Endothelial cell of umbilical vein (primary cell): ENCODE data around the gene IL1RL2. TPM values are rescaled to one million over a fixed set of nuclear protein-coding genes. Genes with fewer than 3 reads are reported as not detected.

Source experiments
- BruUV-seq: library from RNA; stranded (reverse); fragments of 400-500 nt; replicated peaks from 2 replicates; lab custom pipeline; 2021; lab: Mats Ljungman, UMichigan
- CTCF ChIA-PET: fragments of 300-600, 350-600 bp; sonication (Branson Sonifier 250); formaldehyde crosslinking; loops from one replicate; lab custom pipeline; 2021; ENCODE audit warnings: antibody characterized with exemption, inconsistent platforms; lab: Charles Lee
- POLR2A ChIA-PET: fragments of 300-600, 350-600 bp; sonication (Branson Sonifier 250); formaldehyde crosslinking; loops from one replicate; lab custom pipeline; 2021; ENCODE audit warnings: antibody characterized with exemption, inconsistent platforms; lab: Charles Lee
- DNase-seq: peaks from one replicate; pipeline ENCODE4 v3.0.0-alpha.2; 2011; ENCODE audit warnings: low read depth, low spot score
- FAIRE-seq: peaks from 2 replicates; lab custom pipeline; 2011; peaks lifted over from hg19 to GRCh38; lab: Jason Lieb, UNC
- H2AFZ ChIP-seq: 2 replicates; pipeline ENCODE4 v1.6.0; 2012; ENCODE audit warnings: low read depth, low read length, control low read depth, inconsistent platforms
- H3K27ac ChIP-seq: 2 replicates; pipeline ENCODE4 v1.5.1; 2011; ENCODE audit warnings: low read depth, mild to moderate bottlenecking, control low read depth, low read length, moderate library complexity; ENCODE audit not compliant: insufficient read depth
- H3K27me3 ChIP-seq, 2 experiments: 2 replicates each; pipeline versions ENCODE4 v1.6.0 to v1.6.1; 2011; ENCODE audit warnings: low read length in 2 of 2, mixed read lengths in 1 of 2; ENCODE audit not compliant: control insufficient read depth in 2 of 2, insufficient read depth in 2 of 2
- H3K36me3 ChIP-seq, 2 experiments: 2 replicates in 1 of 2; 3 replicates in 1 of 2; pipeline ENCODE4 v1.5.1; 2011; ENCODE audit warnings: low read length in 2 of 2, mild to moderate bottlenecking in 1 of 2, moderate library complexity in 1 of 2; ENCODE audit not compliant: control insufficient read depth in 2 of 2, insufficient read depth in 2 of 2; ENCODE audit errors: extremely low read depth in 1 of 2
- H3K4me1 ChIP-seq: 3 replicates; pipeline ENCODE4 v1.5.1; 2011; ENCODE audit warnings: mild to moderate bottlenecking, low read length; ENCODE audit not compliant: control insufficient read depth, insufficient read depth; ENCODE audit errors: extremely low read depth
- H3K4me2 ChIP-seq: 2 replicates; pipeline ENCODE4 v1.6.1; 2011; ENCODE audit warnings: low read length, control low read depth, mixed read lengths; ENCODE audit not compliant: insufficient read depth
- H3K4me3 ChIP-seq, 3 experiments: fragments of 200-600 bp in 1 of 3; sonication (generic), shearing (Covaris generic) in 1 of 3; replicated peaks in 1 of 3; 2 replicates each; pipeline ENCODE4 v1.5.1; 2011 to 2016; ENCODE audit warnings: control low read depth in 3 of 3, low read length in 3 of 3, mild to moderate bottlenecking in 2 of 3, inconsistent platforms in 1 of 3, low read depth in 1 of 3, moderate library complexity in 1 of 3; ENCODE audit not compliant: insufficient read depth in 1 of 3
- H3K79me2 ChIP-seq: 2 replicates; pipeline ENCODE4 v1.6.0; 2012; ENCODE audit warnings: low read length, inconsistent platforms; ENCODE audit not compliant: control insufficient read depth, insufficient read depth
- H3K9ac ChIP-seq: replicated peaks from 2 replicates; pipeline ENCODE3; 2011; ENCODE audit warnings: low read length, control low read depth; ENCODE audit not compliant: insufficient read depth; ENCODE audit errors: extremely low read depth
- H3K9me1 ChIP-seq: replicated peaks from 3 replicates; pipeline ENCODE4 v1.6.0; 2011; ENCODE audit warnings: mild to moderate bottlenecking, low read length; ENCODE audit not compliant: control insufficient read depth, insufficient read depth; ENCODE audit errors: extremely low read depth
- H3K9me3 ChIP-seq: replicated peaks from 2 replicates; pipeline ENCODE4 v1.5.1; 2012; ENCODE audit warnings: low read length, inconsistent platforms; ENCODE audit not compliant: control insufficient read depth, insufficient read depth
- H4K20me1 ChIP-seq: replicated peaks from 2 replicates; pipeline ENCODE3; 2011; ENCODE audit warnings: mild to moderate bottlenecking, low read length; ENCODE audit not compliant: control insufficient read depth, insufficient read depth; ENCODE audit errors: extremely low read depth
- EZH2 ChIP-seq: IDR thresholded peaks from 2 replicates; pipeline ENCODE4 v1.6.1; 2012; ENCODE audit warnings: borderline replicate concordance, low read depth, mild to moderate bottlenecking, moderate library complexity, low read length, inconsistent platforms; ENCODE audit not compliant: severe bottlenecking
- FOS ChIP-seq: IDR thresholded peaks from 2 replicates; pipeline ENCODE4 v1.6.1; 2011; ENCODE audit warnings: mild to moderate bottlenecking, low read length, moderate library complexity, borderline replicate concordance; ENCODE audit not compliant: insufficient read depth
- GATA2 ChIP-seq: IDR thresholded peaks from 2 replicates; pipeline ENCODE4 v1.7.0; 2011; ENCODE audit warnings: low read depth, mild to moderate bottlenecking, moderate library complexity, mixed read lengths, low read length; ENCODE audit not compliant: insufficient read length, insufficient read depth
- JUN ChIP-seq: IDR thresholded peaks from 2 replicates; pipeline ENCODE4 v1.6.1; 2011; ENCODE audit warnings: borderline replicate concordance, low read depth; ENCODE audit not compliant: insufficient read length, insufficient read depth
- MYC ChIP-seq: IDR thresholded peaks from one replicate; pipeline ENCODE4 v1.6.1; 2011; ENCODE audit warnings: mild to moderate bottlenecking, low read depth, low read length
- POLR2A ChIP-seq: IDR thresholded peaks from 2 replicates; pipeline ENCODE4 v1.6.1; 2012; ENCODE audit warnings: low read depth, mild to moderate bottlenecking, control low read depth, low read length
- POLR2AphosphoS5 ChIP-seq: IDR thresholded peaks from 2 replicates; pipeline ENCODE4 v1.6.1; 2012; ENCODE audit warnings: low read depth, mild to moderate bottlenecking, control low read depth, low read length, moderate library complexity; ENCODE audit not compliant: insufficient read depth
- dilution Hi-C: fragments of 300-500 bp; cut with MboI; formaldehyde crosslinking; loops from one replicate; pipeline ENCODE4 v1.15.0; 2019; ENCODE audit warnings: low sequenced_read_pairs; ENCODE audit not compliant: extremely low pct_ligation_motif_present
- intact Hi-C: fragments of 100-400 bp; cut with micrococcal nuclease; formaldehyde crosslinking; loops from one replicate; pipeline ENCODE4 v1.10.0; 2022
- polyA plus RNA-seq, 4 experiments: library from polyadenylated mRNA; depleted of rRNA in 3 of 4; stranded (reverse) in 3 of 4; unstranded in 1 of 4; fragments of >200 nt; gene quantifications; 2 replicates each; pipeline versions ENCODE4 v1.2.1 to v1.2.3, GENCODE V29; 2011 to 2012; ENCODE audit warnings: missing spikeins in 1 of 4
- total RNA-seq: library from RNA; stranded (reverse); gene quantifications from 2 replicates; pipeline ENCODE4 v1.2.3, GENCODE V29; 2021
- TF ChIP-seq, protein P1 (sequence below), 2 donors: IDR thresholded peaks; 1 replicate in 1 of 2; 2 replicates in 1 of 2; pipeline ENCODE4 v1.5.1; 2011; ENCODE audit warnings: low read length in 2 of 2, mild to moderate bottlenecking in 2 of 2, moderate library complexity in 2 of 2, control low read depth in 1 of 2, inconsistent platforms in 1 of 2, low read depth in 1 of 2; ENCODE audit not compliant: insufficient read depth in 1 of 2; ENCODE audit errors: extremely low read depth in 1 of 2
- TF ChIP-seq, protein P2 (sequence below): IDR thresholded peaks from 2 replicates; pipeline ENCODE4 v1.6.1; 2011; ENCODE audit not compliant: insufficient read depth, insufficient read length

IL1RL2 gene
- total and polyA plus RNA-seq, 2 donors (not counting 3 experiments of a cell fraction or from before 2014, with no cell fraction given): 0.11 TPM; not detected in 1

DNA sequence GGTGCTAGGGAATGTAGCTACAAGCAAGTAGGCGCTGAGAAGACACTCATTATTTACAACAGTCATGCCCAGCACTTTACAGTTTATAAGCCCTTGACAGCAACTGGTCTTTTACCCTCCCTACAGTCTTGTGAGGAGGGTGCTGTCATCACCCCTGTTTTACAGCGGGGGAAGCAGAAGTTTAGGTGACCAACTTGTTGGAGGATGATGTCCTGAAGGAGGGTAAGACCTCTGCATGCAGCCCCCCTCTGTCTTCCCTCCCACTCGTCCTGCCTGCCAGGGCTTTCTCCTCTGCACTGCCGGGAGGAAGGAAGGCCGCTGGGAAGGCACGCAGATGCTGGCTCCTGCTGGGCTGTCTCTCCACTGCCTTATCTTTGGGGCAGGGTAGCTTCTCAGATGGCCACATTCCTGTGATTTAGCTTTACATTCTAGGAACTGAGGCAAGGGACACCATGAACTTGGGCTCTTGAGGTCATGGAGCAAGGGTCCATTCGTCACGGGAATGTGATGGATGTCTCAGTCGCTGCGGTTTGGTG, 43.3 kb upstream of the IL1RL2 start:
- DNase-seq: peak; percentile 49
- H3K27ac ChIP-seq: no peak overlapping the region

More for the DNA sequence above, 43.3 kb upstream of the IL1RL2 start:
- TSS peak; percentile 23 for BruUV-seq
- Histone ChIP-seq H3K9me3 (peaks cover 4% of the 10 kb centered on the region), H3K9ac (peak overlapping the region; percentile 10), H2AFZ (peak overlapping the region; percentile 86), H3K79me2 (no peaks in the 10 kb centered on the region), H3K4me1 (peaks cover 14% of the 10 kb centered on the region), H3K4me3 (peak overlapping the region in 2 of 3 experiments; percentile 63), H3K9me1 (no peaks in the 10 kb centered on the region), H3K4me2 (peak overlapping the region; percentile 65), H4K20me1 (no peaks in the 10 kb centered on the region), H3K36me3 (no peaks in the 10 kb centered on the region), H3K27me3 (no peaks in the 10 kb centered on the region)
- CTCF ChIA-PET: interaction anchor here (1.3 to 1.6 kb wide), 4 partner anchors 9 to 79 kb away, joined by 3 to 7 read pairs (median 3); no protein-coding TSS in a partner anchor
- dilution Hi-C loops: no loop called here
- intact Hi-C loops: no loop called here
- FAIRE-seq: no peak
- TF ChIP-seq POLR2A (no peak), JUN (no peak), GATA2 (no peak), MYC (no peak), FOS (no peak), EZH2 (no peak), POLR2AphosphoS5 (no peak)
- TF ChIP-seq, protein P1, sequence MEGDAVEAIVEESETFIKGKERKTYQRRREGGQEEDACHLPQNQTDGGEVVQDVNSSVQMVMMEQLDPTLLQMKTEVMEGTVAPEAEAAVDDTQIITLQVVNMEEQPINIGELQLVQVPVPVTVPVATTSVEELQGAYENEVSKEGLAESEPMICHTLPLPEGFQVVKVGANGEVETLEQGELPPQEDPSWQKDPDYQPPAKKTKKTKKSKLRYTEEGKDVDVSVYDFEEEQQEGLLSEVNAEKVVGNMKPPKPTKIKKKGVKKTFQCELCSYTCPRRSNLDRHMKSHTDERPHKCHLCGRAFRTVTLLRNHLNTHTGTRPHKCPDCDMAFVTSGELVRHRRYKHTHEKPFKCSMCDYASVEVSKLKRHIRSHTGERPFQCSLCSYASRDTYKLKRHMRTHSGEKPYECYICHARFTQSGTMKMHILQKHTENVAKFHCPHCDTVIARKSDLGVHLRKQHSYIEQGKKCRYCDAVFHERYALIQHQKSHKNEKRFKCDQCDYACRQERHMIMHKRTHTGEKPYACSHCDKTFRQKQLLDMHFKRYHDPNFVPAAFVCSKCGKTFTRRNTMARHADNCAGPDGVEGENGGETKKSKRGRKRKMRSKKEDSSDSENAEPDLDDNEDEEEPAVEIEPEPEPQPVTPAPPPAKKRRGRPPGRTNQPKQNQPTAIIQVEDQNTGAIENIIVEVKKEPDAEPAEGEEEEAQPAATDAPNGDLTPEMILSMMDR (IDR thresholded peaks at IDR 0.05; ENCODE audit: extremely low read depth in 1 of 2, insufficient read depth in 1 of 2, low read depth in 1 of 2, low read length in 2 of 2): no peak
- TF ChIP-seq, protein P2, sequence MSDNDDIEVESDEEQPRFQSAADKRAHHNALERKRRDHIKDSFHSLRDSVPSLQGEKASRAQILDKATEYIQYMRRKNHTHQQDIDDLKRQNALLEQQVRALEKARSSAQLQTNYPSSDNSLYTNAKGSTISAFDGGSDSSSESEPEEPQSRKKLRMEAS: no peak
- POLR2A ChIA-PET: no interaction called here
